ENCODE data around the gene AGTRAP. TPM values are rescaled to one million over a fixed set of nuclear protein-coding genes. Genes with fewer than 3 reads are reported as not detected.

AGTRAP gene
- total and polyA plus RNA-seq, 9 of the 15 experiments (the other 6 are each of a cell fraction or from before 2014, with no cell fraction given) = 26.8 to 105 (median 57.5) TPM

DNA sequence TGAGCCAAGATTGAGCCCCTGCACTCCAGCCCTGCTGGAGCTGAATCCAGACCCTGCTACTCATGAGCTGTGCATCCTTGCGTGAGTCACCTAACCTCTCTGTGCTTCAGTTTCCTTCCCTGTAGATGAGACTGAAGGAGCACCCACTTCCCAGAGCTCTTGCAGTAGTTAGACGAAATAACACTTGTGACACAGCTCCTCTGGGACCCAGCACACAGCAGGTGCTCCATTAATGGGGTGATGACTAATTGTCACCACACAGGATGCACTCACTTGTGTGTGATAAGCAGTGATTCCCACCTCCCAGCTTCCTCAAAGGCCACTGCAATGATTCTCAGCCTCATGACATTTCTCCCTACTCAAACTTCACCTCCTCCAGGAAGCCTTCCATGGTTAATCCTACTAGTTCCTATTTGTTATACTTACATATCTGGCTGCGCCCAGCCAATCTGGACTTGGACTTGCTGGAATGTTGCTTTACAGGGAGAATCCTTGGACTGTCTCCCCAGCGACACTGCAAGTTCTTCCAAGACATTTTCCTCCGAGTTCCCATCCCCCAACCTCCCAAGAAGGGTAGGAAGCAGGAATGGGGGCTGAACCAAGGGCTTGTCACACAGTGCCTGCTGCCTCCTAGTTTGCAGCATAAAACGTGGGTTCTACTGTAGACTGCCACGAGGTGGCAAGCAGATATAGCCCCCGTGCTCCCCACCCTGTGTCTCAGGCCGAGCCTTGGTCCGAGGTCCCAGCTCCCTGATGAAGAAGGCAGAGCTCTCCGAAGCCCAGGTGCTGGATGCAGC is 27.2 kb upstream of the AGTRAP start:
- H3K9me3 ChIP-seq (replicated peaks; ENCODE audit: control insufficient read depth, insufficient read depth, low read depth, low read length) = no peaks in the 10 kb centered on the region
- H3K4me3 ChIP-seq = no peak overlapping the region
- intact Hi-C loops (cut with micrococcal nuclease) = loop anchor here (5.0 kb wide), 1 partner anchor 36 kb away; no protein-coding TSS in a partner anchor
- peaks cover 12 to 48% of the 10 kb centered on the region in 2 experiments for H3K4me1 ChIP-seq (replicated peaks in 1 of 2; ENCODE audit: control insufficient read depth in 2 of 2, insufficient read depth in 2 of 2, low read length in 2 of 2)
- in situ Hi-C loops (cut with MboI) = no loop called here
- CTCF ChIA-PET (ENCODE audit: low intra/inter-chr PET ratio) = interaction anchor here (1.3 kb wide), 1 partner anchor 10 kb away, joined by 3 read pairs; no protein-coding TSS in a partner anchor
- no peak overlapping the region for H2AFZ ChIP-seq (ENCODE audit: low read depth, low read length)
- H3K9me1 ChIP-seq (ENCODE audit: control insufficient read depth, insufficient read depth, low read length) = no peaks in the 10 kb centered on the region
- no peak overlapping the region for H3K27ac ChIP-seq (ENCODE audit: extremely low read depth, low read depth, low read length)
- peak in 1 of 4 experiments; percentile 34 for DNase-seq (ENCODE audit: extremely low read depth in 1 of 4, low spot score in 3 of 4)
- peak overlapping the region in 1 of 2 experiments; percentile 38; a peak in 2 of 4 replicates for H3K9ac ChIP-seq (ENCODE audit: insufficient read depth in 1 of 2, low read depth in 2 of 2, low read length in 2 of 2)
- no peaks in the 10 kb centered on the region for H3K36me3 ChIP-seq (ENCODE audit: control insufficient read depth, insufficient read depth, low read length)
- H3K79me2 ChIP-seq (ENCODE audit: control insufficient read depth, insufficient read depth, low read length) = no peaks in the 10 kb centered on the region
- H4K20me1 ChIP-seq (replicated peaks; ENCODE audit: control insufficient read depth, insufficient read depth, low read length) = no peaks in the 10 kb centered on the region
- H3K4me2 ChIP-seq (ENCODE audit: insufficient read depth, low read length) = no peak overlapping the region
- POLR2A ChIA-PET = interaction anchor here (0.6 to 2.1 kb wide), 9 partner anchors 9 to 232 kb away, joined by 3 to 9 read pairs (median 3); no protein-coding TSS in a partner anchor
- peaks cover 11 to 31% of the 10 kb centered on the region in 2 experiments; a peak in 4 of 5 replicates for H3K27me3 ChIP-seq (ENCODE audit: control insufficient read depth in 2 of 2, insufficient read depth in 2 of 2, low read length in 2 of 2)
- FAIRE-seq = no peak
- 31% methylated on average over 11 of the region's 11 CpGs for WGBS (ENCODE audit: insufficient coverage, low coverage, missing lambda C conversion rate)
- ATAC-seq = no peak
- BruUV-seq (replicated peaks) = no TSS peak
- TF ChIP-seq TEAD4 (IDR thresholded peaks at IDR 0.05; ENCODE audit: low read length) (0 out of 2 replicates have a peak, but pooled peaks have one; percentile 23), TEAD4 (CRISPR knock-in tag; IDR thresholded peaks at IDR 0.05; ENCODE audit: borderline replicate concordance) (no peak), RCOR1 (IDR thresholded peaks at IDR 0.05; ENCODE audit: borderline replicate concordance in 1 of 2, low read depth in 2 of 2, low read length in 2 of 2) (peak; percentile 74 to 95; a peak in 3 of 4 replicates), FOSL1 (tag; conservative IDR thresholded peaks at IDR 0.05) (peak; percentile 84), JUND (IDR thresholded peaks at IDR 0.05; ENCODE audit: borderline replicate concordance, low read depth, low read length) (peak; percentile 80), JUND (tag; IDR thresholded peaks at IDR 0.05; ENCODE audit: borderline replicate concordance, low read depth, low read length) (peak; percentile 65; the same call in 1 of the 3 replicates), RBM25 (IDR thresholded peaks at IDR 0.05; ENCODE audit: low read depth, low read length, severe bottlenecking) (peak; percentile 92), CTBP1 (IDR thresholded peaks at IDR 0.05; ENCODE audit: borderline replicate concordance) (peak; percentile 17; the same call in 1 of the 2 replicates), ATF7 (IDR thresholded peaks at IDR 0.05) (no peak), TRIM24 (IDR thresholded peaks at IDR 0.05) (peak in 1 of 2 experiments; percentile 14; a peak in 2 of 4 replicates), ZNF3 (CRISPR knock-in tag; IDR thresholded peaks at IDR 0.05) (no peak), JUN (IDR thresholded peaks at IDR 0.05; ENCODE audit: borderline replicate concordance, low read depth, low read length) (peak; percentile 69; the same call in 1 of the 2 replicates), JUN (CRISPR knock-in tag; IDR thresholded peaks at IDR 0.05; ENCODE audit: borderline replicate concordance) (no peak), HDAC1 (IDR thresholded peaks at IDR 0.05) (peak in 1 of 2 experiments; percentile 84; a peak in 3 of 4 replicates), CBFA2T2 (conservative IDR thresholded peaks at IDR 0.05) (peak; percentile 44; the same call in 1 of the 2 replicates), ETV1 (tag; conservative IDR thresholded peaks at IDR 0.05; ENCODE audit: low read depth) (peak; percentile 9; the same call in 1 of the 2 replicates), ZFP36 (IDR thresholded peaks at IDR 0.05; ENCODE audit: low read depth, low read length, partially characterized antibody) (peak; percentile 99), ZNF436 (CRISPR knock-in tag; IDR thresholded peaks at IDR 0.05) (peak; percentile 92)
- TF ChIP-seq, protein P1, sequence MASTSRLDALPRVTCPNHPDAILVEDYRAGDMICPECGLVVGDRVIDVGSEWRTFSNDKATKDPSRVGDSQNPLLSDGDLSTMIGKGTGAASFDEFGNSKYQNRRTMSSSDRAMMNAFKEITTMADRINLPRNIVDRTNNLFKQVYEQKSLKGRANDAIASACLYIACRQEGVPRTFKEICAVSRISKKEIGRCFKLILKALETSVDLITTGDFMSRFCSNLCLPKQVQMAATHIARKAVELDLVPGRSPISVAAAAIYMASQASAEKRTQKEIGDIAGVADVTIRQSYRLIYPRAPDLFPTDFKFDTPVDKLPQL (IDR thresholded peaks at IDR 0.05; ENCODE audit: extremely low read depth, insufficient read length) = no peak
- TF ChIP-seq, protein P2, sequence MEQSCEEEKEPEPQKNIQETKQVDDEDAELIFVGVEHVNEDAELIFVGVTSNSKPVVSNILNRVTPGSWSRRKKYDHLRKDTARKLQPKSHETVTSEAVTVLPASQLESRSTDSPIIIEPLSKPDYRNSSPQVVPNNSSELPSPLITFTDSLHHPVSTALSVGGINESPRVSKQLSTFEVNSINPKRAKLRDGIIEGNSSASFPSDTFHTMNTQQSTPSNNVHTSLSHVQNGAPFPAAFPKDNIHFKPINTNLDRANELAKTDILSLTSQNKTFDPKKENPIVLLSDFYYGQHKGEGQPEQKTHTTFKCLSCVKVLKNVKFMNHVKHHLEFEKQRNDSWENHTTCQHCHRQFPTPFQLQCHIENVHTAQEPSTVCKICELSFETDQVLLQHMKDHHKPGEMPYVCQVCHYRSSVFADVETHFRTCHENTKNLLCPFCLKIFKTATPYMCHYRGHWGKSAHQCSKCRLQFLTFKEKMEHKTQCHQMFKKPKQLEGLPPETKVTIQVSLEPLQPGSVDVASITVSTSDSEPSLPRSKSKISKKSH (CRISPR knock-in tag; IDR thresholded peaks at IDR 0.05) = no peak
